ENCODE results near the gene RNF180. TPM values are rescaled to one million over a fixed set of nuclear protein-coding genes. Genes with fewer than 3 reads are reported as not detected.

RNF180 gene
- total RNA-seq, 1 experiment from 2014 or later = 0.61 TPM

DNA sequence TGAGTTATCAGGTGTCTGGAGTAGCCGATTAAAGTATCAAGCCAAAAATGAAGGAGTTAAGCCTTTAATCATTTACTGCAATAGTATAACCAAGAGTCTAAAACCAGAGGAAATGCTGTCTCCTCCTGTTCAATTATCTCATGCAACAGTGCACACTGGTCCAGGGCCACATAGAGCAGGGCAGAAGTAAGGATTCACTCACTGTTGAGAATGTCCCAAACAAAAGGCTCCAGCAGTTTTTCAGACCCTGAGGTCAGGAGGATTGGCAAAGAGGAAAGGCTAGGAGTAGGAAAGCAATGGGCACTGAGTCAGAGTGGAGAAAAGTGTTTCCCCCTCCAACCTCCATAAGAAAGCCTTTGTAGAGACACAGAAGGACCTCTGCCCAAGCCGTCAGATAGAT is 168.2 kb downstream of the RNF180 start:
- H3K4me1 ChIP-seq = no peaks in the 10 kb centered on the region
- no peaks in the 10 kb centered on the region for H3K4me1 Mint-ChIP-seq (ENCODE audit: low read depth, unreplicated experiment)
- no peak for DNase-seq
- no peak for TF ChIP-seq CTCF (IDR thresholded peaks at IDR 0.05; ENCODE audit: insufficient read depth in 1 of 2, low read depth in 1 of 2, low read length in 1 of 2, severe bottlenecking in 1 of 2, unreplicated experiment in 1 of 2)
- no peaks in the 10 kb centered on the region for H3K36me3 Mint-ChIP-seq (ENCODE audit: insufficient read depth, unreplicated experiment)
- no TSS peak for BruUV-seq (replicated peaks)
- H3K9me3 Mint-ChIP-seq (ENCODE audit: unreplicated experiment) = no peaks in the 10 kb centered on the region
- H3K9me3 ChIP-seq = no peaks in the 10 kb centered on the region
- no peaks in the 10 kb centered on the region; the same call in 1 of the 2 replicates for H3K27me3 ChIP-seq (replicated peaks; ENCODE audit: control insufficient read depth, insufficient read depth, low read length)
- CTCF ChIA-PET = no interaction called here
- intact Hi-C loops (cut with micrococcal nuclease; ENCODE audit: unreplicated experiment) = no loop called here
- H3K27me3 Mint-ChIP-seq (ENCODE audit: insufficient read depth, unreplicated experiment) = no peaks in the 10 kb centered on the region
- no peak overlapping the region for H3K4me3 ChIP-seq (ENCODE audit: low read depth, low read length)
- H3K36me3 ChIP-seq (ENCODE audit: control insufficient read depth, insufficient read depth, low read length) = no peaks in the 10 kb centered on the region
- no peak overlapping the region for H3K4me3 Mint-ChIP-seq (ENCODE audit: unreplicated experiment)
- POLR2A ChIA-PET = no interaction called here
- H3K27ac Mint-ChIP-seq (ENCODE audit: unreplicated experiment) = no peak overlapping the region

DNA sequence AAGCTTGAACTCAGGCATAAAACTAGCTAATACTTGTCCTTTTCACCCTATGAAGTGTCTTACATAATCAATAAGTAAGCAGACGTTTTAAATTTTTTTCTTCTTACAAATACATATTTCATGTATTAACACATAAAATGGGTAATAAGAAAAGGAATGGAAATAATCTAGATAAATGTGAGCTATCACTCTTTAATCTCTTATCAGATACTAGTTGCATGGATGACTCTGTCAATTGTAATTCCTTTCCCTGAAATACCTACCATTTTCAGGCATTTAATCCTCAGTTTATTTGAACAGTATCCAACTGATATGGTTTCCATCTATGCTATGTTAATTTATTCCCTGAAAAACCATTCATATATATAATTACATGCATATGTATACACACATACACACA is 174.1 kb downstream of the RNF180 start:
- intact Hi-C loops (cut with micrococcal nuclease; ENCODE audit: unreplicated experiment) = no loop called here
- Histone ChIP-seq H3K9me3 (no peaks in the 10 kb centered on the region), H3K4me1 (no peaks in the 10 kb centered on the region), H3K27me3 (replicated peaks; ENCODE audit: control insufficient read depth, insufficient read depth, low read length) (no peaks in the 10 kb centered on the region), H3K4me3 (ENCODE audit: low read depth, low read length) (no peak overlapping the region), H3K36me3 (ENCODE audit: control insufficient read depth, insufficient read depth, low read length) (no peaks in the 10 kb centered on the region)
- no TSS peak for BruUV-seq (replicated peaks)
- Mint-ChIP-seq H3K36me3 (ENCODE audit: insufficient read depth, unreplicated experiment) (no peaks in the 10 kb centered on the region), H3K4me1 (ENCODE audit: low read depth, unreplicated experiment) (peaks cover 7% of the 10 kb centered on the region), H3K27ac (ENCODE audit: unreplicated experiment) (no peak overlapping the region), H3K4me3 (ENCODE audit: unreplicated experiment) (no peak overlapping the region), H3K27me3 (ENCODE audit: insufficient read depth, unreplicated experiment) (no peaks in the 10 kb centered on the region), H3K9me3 (ENCODE audit: unreplicated experiment) (no peaks in the 10 kb centered on the region)
- POLR2A ChIA-PET = no interaction called here
- CTCF ChIA-PET = no interaction called here
- DNase-seq = no peak
- TF ChIP-seq CTCF (IDR thresholded peaks at IDR 0.05; ENCODE audit: insufficient read depth in 1 of 2, low read depth in 1 of 2, low read length in 1 of 2, severe bottlenecking in 1 of 2, unreplicated experiment in 1 of 2) = no peak

GRCh38 chr5:64340293-64340692 is 174.7 kb downstream of the RNF180 start:
- H3K36me3 ChIP-seq (ENCODE audit: control insufficient read depth, insufficient read depth, low read length) = no peaks in the 10 kb centered on the region
- TF ChIP-seq CTCF (IDR thresholded peaks at IDR 0.05; ENCODE audit: insufficient read depth in 1 of 2, low read depth in 1 of 2, low read length in 1 of 2, severe bottlenecking in 1 of 2, unreplicated experiment in 1 of 2) = no peak
- no peaks in the 10 kb centered on the region for H3K27me3 ChIP-seq (replicated peaks; ENCODE audit: control insufficient read depth, insufficient read depth, low read length)
- Mint-ChIP-seq H3K27me3 (ENCODE audit: insufficient read depth, unreplicated experiment) (no peaks in the 10 kb centered on the region), H3K4me3 (ENCODE audit: unreplicated experiment) (no peak overlapping the region), H3K27ac (ENCODE audit: unreplicated experiment) (no peak overlapping the region), H3K9me3 (ENCODE audit: unreplicated experiment) (no peaks in the 10 kb centered on the region), H3K4me1 (ENCODE audit: low read depth, unreplicated experiment) (peaks cover 7% of the 10 kb centered on the region), H3K36me3 (ENCODE audit: insufficient read depth, unreplicated experiment) (no peaks in the 10 kb centered on the region)
- H3K9me3 ChIP-seq = no peaks in the 10 kb centered on the region
- no peaks in the 10 kb centered on the region for H3K4me1 ChIP-seq
- BruUV-seq (replicated peaks) = no TSS peak
- DNase-seq = no peak
- intact Hi-C loops (cut with micrococcal nuclease; ENCODE audit: unreplicated experiment) = no loop called here
- H3K4me3 ChIP-seq (ENCODE audit: low read depth, low read length) = no peak overlapping the region
- ChIA-PET CTCF (no interaction called here), POLR2A (no interaction called here)

All from Caco-2 (cell line).